HuH-7 (cell line): ENCODE measurements around the gene SPPL3.

ENCODE experiments used
- DNase-seq: peaks from one replicate; pipeline ENCODE4 v3.0.0; 2011; ENCODE audit warnings: low spot score

SPPL3 gene

DNA sequence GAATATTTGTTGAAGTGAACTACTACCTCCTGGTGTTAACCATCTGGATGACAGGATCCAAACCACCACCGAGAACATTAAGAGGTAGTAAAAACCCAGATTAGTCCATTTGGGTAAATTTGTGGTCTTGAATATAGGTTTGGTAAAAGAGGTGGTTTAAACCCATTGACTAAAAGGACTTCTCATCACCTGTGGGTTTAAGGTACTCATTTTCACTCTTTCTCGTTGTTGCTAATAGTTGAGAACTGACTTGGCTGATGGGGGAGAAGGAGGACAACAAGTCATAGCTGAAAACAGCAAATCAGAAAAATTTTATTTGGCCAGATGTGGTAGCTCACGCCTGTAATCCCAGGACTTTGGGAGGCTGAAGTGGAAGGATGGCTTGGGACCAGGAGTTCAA, 119.4 kb downstream of the SPPL3 start:
- no peak for DNase-seq

DNA sequence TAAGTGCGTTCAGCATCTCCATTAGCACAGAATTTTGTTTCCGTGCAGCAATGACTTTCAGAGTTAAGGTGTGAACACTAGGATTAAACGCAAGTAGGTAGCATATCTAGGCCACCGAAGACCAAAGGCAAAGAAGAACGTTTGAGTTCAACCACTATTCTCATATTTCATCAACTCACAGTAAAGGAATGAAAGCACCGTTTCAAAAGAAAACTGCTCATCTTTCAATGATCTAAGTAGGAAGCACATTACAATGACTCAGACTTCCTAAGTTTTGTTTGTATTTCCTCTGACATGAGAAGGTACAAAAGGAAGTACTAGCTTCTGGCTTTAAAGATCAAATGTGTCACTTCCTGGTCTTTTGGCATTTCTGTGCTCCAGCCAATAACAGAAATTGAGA, 121.0 kb downstream of the SPPL3 start:
- DNase-seq = no peak

DNA sequence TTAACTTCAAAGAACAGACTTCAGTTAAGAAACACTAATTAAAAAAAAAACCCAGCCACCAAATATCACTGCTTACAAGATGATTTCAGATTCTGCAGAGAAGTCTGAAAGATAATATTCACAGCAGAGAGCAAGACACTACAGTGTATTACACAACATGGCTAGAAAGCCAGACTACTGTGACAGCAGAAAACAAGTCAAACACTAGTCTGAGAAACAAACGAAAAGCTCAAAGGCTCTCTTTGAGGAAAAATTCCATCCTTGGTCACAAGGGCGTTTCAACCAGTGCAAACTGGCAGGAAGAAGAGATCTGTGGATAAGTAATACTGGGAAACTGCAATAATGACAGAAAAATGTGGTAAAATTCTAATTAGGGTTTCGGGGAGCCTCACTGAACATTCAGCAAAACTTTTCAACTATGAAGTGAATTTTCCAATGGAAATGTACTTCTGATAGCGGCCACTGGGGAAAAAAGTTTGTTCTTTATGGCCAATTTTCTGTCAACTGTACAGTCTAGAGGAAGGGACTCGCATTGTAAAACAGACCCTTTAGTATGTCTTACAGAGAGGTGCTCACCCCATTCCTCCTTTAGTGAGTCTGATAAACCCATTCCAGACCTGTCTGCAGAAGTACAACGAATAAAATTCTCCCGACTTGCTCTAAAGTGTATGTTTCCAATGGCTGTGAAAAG, 128.2 kb downstream of the SPPL3 start:
- peak; percentile 22 for DNase-seq

DNA sequence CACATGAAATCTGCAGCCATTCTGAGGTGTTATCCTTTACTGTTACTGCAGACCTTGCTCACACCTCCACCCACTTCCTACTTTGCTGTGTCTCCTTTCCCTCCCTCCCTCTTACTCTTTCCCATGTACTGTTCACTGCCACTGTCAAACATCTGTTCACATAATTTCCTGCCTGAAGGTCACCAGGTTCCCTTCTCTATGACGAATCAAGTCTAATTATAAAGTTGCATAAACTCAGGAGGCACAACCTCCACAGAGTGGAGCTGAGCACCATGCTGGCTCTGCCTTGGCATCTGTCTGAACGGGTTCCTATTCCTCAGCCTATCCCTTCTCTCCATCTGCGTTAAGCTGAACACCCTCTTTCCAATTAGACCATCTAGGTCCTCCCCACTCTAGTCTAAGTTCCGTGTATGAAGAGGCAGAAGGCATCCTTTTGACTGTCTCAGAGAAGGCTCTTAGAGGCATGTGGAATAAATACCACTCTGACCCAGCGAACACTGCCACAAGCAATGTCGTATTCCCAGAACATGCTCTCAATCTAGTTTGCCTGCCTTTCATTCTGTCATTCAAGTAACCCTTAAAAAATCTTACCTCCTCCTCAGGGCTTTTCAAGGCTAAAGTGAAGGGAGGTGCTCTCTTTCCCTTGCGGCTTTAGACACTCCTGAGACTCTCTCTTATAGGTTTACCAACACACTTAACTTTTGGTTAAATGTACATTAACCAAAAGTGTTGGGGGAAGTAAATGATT, 129.8 kb downstream of the SPPL3 start:
- DNase-seq = no peak

DNA sequence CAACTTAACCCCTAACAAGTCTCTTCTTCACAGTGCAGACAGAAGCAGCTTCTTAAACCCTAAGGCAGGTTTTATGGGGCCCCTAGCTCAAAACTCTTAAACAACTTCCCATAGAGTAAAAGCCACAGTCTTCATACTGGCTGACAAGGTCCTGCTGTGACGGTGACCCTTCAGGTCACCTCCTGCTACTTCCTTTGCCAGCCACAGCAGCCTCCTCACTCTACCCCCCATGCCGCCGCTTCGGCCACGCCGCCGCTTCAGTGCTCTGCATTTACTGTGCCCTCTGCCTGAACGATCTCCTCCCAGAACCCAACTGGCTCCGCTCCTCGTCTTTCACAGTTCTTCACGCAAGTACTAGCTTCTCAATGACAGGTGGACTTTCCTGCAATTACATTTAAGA, 133.1 kb downstream of the SPPL3 start:
- DNase-seq = no peak

DNA sequence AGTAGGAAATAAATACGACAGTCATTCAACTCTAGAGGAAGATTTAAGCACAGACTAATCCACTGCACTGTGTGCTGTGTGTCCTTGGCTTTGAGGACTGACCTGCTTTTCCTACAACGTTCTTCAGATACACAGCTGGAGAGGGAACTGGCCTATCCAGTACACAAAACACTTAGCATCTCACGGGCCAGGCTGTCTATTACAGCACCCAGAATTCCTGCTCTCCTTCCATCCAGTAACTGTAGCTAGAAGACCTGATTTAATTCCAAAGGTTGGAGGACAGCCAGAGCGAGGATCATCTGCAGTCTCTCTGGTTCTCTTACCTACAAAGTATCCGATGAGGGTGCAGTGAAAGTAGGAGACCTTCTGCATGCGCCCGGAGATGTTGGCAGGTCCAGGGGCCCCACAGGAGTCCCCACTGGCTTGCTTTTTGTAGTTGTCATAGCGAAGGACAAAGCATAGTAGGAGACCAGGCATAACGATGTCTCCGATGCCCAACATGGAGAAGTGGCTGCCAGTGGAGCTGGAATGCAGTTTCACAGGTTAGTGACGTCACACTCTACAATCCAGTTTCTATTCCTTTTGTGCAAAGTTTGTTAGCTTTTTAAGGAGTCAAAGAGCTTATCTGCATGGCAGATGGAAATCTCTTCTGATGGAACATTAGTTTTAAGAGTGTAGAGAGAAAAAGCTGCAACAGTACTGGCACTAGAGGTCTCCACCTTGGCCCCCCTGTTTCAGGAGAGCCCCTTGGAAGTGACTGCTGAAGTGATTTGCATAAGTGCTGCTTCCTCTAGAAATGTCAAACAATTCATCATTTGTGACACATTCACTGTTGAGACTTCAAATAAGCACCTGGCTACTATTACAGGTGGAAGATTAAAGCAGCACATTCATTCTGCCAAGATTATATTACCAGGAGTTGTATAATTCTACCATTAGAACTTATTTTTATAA, 136.8 kb downstream of the SPPL3 start:
- no peak for DNase-seq

DNA sequence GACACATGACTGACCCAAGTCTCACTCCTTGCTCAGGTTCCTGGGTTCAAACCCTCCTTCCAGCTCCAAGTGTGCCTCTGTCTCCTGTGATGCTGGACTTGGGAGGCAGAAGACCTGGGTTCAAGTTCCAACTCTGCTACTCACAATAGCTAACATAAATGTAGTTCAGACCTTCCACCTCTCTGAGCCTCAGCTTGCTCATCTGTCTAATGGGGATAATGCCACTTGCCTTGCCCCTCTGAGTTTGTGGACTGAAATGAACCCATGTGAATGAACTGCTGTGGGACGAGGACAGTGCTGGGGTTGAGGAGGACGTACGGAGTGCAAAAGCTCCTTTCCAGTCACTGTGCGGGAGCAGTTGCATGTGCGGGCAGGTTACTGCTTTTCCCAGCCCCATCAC, 137.6 kb downstream of the SPPL3 start:
- no peak for DNase-seq

DNA sequence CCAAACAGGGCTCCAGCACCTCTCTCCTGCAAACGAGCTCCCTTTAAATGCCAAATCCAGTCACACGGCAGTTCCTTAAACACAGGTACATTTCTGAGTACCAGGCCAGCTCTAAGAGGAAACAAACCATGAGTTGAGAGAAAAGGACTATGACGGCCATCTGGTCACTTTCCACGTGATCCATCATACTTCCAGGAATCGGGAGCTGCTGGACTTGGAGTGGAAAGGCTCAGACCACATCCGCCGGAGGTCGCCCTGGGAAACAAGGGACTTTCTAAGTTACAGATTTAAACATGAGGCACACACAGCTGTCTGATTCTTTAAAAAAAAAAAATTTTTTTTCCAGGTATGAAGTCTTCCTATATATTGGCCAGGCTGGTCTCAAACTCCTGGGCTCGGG, 139.3 kb downstream of the SPPL3 start:
- no peak for DNase-seq

DNA sequence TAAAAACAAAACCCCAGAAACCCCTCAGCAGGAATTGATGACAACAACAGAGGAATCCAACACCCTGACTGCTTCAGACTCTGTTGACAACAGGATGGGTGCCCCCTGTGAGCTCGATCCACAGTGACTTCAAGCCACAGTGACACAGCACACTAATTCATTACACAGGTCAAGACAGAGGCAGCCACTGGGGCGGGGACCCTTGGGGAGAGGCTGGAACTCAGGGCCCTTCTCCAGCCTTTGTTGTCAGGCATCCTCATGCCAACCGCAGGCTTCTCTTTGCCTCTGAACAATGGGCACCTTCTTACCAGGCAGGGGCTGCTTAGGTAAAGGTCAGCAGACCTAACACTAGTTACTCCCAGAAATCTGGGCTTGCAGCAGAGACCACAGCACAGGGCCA, 140.9 kb downstream of the SPPL3 start:
- DNase-seq = no peak

DNA sequence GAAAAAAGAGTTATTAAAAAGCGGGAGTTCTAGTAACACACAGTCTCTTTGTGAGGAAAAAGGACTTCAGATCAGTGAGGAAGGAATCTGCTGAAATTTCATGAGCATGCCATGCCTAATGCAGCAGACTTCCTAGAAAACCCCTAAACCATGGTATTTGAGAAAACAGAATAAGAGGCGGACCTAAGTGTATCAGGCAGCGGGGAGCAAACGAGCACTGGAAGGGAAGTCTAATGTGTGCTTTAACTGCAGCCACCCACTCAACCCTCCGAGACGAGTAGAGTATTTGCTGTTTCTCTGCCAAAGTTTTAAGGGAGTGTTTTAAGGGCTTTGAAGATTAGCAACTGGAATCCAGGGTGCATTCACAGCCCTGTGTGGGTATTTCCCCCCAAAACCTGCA, 142.1 kb downstream of the SPPL3 start:
- no peak for DNase-seq

DNA sequence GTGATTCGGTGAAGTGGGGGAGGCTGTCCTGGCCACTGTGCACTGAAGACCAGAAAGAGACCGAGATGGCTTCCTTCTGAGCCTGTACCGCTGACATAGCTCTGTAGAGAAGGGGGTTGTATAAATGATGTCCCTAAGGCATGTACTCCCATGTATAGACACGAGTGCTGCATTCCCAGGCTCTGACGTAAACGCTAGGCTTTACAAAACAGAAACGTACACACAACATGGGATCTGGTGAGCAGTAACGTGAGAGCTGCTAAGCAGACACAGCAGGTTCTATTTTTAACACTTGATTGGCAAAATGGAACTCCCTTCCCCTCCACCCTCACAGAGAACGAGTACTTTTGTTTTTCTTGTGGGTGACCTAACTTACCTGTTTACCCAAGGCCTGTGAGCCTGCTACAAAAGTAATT, 142.6 kb downstream of the SPPL3 start:
- no peak for DNase-seq

DNA sequence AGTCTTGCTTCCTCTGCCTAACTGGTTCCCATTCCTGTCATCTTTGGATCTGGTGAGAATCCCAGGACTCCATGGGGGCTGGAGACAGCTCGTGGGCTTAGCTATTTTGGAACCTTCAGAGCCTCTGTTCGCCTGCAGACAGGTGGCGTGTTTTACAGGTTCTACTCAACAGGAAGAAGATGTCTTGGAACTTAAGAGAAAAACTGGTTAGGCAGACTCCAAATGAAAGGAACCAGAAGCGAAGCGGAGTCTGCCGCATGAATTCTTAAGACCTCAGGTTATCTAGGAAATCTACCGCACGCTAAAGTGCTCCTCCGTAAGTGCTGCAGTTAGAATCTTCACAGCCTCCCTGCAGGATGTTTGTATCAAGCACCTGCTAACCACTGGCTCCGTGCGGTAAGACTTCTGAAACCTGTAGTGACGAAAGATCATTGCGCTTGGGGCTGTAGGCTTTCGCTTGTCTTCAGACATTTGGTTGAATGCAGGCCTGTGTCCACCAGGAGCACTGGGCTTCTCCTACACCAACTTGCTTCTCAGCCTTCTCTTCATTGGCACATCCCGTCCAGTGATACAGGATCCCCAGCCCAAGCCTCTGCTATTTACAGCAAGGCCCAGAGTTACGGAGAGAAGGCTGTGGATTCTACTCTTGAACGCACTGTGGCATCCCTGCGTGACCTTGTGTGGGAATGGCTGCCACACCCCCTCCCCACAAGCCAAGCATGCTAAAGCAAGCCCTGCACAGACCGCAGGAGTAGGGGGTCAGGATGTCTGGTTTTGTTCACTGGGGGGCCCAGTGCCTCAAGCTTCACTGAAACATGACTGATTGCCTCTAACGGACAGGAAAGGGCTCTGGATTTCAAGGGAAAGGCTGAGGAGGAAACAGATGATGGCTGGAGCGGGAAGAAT, 143.6 kb downstream of the SPPL3 start:
- DNase-seq = no peak

DNA sequence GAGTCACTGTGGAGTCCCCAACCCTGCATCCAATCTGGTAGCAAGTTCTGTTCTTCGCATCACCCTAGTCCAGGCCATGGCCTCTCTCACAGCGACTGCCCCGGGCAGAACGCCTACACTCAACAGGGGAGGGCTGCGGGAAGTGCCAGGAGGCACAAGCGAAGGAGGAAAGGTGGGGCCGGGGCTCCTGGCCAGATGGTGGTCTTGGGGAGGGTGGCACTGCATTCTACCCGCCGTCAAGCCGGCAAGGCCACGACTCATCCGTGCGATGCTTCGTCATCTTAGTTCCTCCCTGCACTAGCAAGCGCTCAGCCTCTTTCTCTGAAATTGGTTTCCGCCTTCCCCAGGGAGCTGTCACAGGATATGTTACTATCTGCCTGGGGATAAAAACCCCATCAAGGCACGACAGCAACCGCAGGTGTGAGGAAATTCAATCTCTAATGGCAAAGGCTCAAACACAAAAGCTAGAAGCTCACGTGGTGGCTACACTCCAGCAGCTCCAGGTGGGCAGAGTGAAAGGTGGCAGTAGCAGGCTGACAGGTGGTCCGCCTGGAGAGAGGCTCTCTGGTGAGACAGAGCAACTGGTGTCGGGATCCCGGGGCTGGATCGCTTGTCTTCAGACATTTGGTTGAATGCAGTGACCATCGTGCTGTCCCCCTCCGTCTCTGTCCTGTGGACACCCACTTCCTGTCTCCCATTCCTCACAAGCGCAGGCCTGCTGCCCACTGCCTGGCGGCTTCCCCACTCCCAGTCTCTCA, 144.4 kb downstream of the SPPL3 start:
- DNase-seq = no peak

DNA sequence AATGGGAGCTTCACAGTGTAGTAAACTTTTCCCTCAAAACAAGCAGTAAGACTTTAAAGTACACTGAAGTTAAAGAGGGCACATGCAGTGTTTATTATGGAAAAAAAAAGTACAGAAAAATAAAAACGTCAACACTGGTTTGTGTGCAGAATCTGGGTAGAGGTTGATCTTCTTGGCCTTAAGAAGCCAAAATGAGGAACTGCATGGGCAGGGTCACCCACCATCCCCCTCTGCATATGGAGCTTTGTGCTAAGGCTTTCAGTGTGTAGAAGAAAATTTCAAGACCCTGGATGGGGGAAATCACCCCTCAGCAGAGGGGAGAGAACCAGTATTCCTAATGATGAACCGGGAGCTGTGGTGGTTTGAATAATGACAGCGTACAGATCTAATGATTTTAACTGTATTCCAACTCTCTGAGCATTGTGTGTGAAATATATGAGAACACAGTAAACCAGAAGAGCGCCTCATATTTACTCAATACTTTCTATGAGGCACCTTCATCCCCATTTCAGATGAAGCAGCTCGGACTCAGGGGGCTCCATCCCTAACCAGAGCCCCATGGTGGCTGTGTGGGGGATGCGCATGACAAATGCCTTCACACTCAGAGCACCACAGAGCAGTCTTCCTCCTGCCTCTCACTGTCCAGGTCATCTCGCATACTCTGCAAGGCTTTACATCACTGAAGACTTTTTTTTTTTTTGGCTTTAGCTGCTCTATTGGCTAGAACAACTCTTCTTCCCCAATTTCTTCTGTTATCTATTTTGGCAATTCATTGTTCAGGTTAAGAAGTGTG, 145.2 kb downstream of the SPPL3 start:
- DNase-seq = no peak

DNA sequence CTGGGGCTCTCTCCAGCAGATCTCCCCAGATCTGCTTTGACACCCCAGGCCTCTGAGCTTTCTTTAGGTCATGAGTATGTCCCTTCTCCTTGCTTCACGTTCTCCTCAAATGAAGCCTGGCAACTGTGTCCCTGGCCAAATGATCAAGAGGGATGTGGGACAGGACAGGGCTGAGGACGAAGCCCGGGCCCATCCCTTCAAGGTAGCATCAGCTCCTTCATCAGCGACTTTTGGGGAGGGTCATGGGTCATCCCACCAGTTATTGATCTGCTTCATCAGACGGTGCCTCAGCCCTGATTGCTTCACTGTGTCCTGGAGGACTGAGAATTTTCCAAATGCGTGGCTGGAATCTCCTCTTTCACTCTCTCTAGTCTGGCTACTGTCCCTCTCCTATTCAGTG, 146.2 kb downstream of the SPPL3 start:
- DNase-seq = no peak

DNA sequence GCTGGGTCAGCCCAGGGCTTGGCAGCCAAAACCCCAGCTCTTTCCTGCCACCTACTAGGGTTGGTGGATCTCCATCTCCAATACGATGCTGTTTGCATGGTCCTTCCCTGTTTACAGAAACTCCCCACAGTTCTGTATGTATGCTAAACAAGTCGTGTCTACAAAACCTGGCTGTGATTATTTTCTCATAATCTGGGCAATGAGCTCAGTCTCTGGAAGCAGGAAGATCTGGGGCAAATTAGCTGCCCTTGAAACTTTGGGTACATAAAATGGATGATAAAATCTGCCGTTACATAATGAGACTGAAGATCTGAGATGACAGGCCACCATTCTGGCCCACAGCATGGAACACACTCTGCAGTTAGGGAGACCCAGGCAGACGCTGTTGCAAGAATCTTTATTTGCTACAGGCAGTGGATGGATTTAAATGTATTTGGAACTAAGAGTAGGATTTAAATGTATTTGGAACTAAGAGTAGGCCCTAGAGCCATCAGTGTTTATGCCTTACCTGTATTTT, 146.9 kb downstream of the SPPL3 start:
- no peak for DNase-seq

DNA sequence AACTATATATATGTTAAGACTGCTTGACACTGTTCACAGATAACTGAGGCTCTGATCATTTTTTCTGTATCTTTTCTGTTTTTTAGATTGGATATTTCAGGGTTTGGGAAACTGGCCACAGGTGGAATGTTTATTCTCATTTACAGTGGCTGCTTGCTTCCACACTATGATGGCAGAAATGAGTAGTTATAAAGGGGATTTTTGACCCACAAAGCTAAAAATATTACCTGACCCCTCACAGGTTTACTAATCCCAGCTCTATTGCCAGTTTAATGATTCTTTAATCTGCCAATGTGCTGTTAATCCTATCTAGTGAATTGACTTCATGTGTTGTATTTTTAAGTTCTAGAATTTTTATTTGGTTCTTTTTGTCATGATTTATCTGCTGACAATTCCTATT, 148.9 kb downstream of the SPPL3 start:
- DNase-seq = no peak

DNA sequence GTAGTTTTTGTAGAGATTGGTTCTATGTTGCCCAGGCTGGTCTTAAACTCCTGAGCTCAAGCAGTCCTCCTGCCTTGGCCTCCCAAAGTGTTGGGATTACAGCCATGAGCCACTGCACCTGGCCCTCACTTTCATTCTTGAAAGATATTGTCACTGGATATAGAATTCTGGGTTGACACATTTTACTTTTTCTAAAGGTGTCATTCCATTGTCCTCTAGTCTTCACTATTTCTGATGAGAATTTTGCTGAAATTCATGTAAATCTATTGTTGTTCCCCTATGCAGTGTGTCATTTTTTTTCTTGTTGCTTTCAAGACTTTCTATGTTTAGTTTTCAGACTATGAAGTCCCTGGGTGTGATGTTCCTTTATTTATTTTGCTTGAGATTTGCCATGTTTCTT, 149.4 kb downstream of the SPPL3 start:
- no peak for DNase-seq

DNA sequence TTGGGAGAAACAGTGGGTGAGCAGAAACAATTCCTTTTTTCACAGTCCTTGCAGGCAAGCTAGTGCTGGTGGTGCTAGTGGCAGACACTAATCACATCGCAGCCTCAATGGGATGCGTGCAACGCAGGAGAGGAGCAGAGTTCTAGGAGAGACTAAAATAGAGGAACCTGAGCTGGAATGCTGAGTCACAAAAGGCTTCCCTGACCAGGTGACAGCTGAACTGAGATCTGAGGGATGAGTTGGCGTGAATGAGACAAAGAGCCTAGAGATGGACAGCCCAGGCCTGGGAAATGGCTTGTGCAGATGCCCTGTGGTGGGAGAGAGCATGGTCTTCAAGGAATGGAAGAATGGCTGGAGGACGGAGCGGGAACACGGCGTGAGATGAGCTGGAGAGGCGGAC, 152.8 kb downstream of the SPPL3 start:
- DNase-seq = no peak

DNA sequence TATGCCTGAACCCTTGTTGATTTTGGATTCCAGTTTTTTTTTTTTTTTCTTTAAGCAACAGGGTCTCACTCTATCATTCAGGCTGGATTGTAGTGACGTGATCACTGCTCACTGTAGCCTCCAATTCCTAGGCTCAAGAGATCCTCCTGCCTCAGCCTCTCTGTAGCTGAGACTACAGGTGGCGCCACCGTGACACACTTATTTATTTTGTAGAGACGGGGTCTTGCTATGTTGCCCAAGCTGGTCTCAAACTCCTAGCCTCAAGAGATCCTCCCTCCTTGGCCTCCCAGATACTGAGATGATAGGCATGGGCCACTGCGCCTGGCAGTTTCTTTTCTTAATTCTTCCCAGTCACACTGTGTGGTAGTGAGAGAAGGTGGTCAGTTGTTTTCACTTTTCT, 153.4 kb downstream of the SPPL3 start:
- no peak for DNase-seq
